K562 (cell line): ENCODE data around the gene ANK3. TPM values are rescaled to one million over a fixed set of nuclear protein-coding genes. Genes with fewer than 3 reads are reported as not detected.
A peak's percentile ranks its signal among the peaks of the same experiment; 100 is the strongest.

Experiments
- ATAC-seq: fragments of 200-7000 bp; cut with Tn5 transposase; 3 replicates; pipeline ENCODE4 v1.9.1; 2020; ENCODE audit warnings: moderate library complexity
- BruUV-seq: library from RNA; stranded (reverse); fragments of 400-500 nt; replicated peaks from 2 replicates; lab custom pipeline; 2021; lab: Mats Ljungman, UMichigan
- CTCF ChIA-PET: fragments of 300-600 bp; formaldehyde crosslinking; extraction: SDS; loops from one replicate; lab custom pipeline; 2021; ENCODE audit warnings: low intra/inter-chr PET ratio; lab: Yijun Ruan, JAX
- POLR2A ChIA-PET: fragments of 300-600, 350-650 bp; sonication (Branson Sonifier 250); formaldehyde crosslinking; extraction: SDS; loops from one replicate; lab custom pipeline; 2021; ENCODE audit warnings: antibody characterized with exemption, inconsistent platforms; lab: Yijun Ruan, JAX
- DNase-seq, 4 experiments: peaks; one replicate each; pipeline versions ENCODE4 v3.0.0 to v3.0.0-alpha.2; 2011 to 2018; ENCODE audit warnings: low spot score in 3 of 4, mixed read lengths in 3 of 4; ENCODE audit errors: extremely low read depth in 1 of 4
- FAIRE-seq: peaks from 2 replicates; lab custom pipeline; 2011; peaks lifted over from hg19 to GRCh38; lab: Jason Lieb, UNC
- H2AFZ ChIP-seq: 2 replicates; pipeline ENCODE4 v1.6.0; 2011; ENCODE audit warnings: low read depth, low read length, control low read depth, inconsistent platforms
- H3K27ac ChIP-seq: fragments of 200-600 bp; 3 replicates; pipeline ENCODE4 v1.8.0; 2011; ENCODE audit warnings: low read depth, mild to moderate bottlenecking, control low read depth, inconsistent platforms, low read length, moderate library complexity, mixed read lengths; ENCODE audit errors: extremely low read depth
- H3K27me3 ChIP-seq, 2 experiments: fragments of 300-600 bp in 1 of 2; 2 replicates in 1 of 2; 3 replicates in 1 of 2; pipeline versions ENCODE4 v1.6.0 to v1.8.0; 2011; ENCODE audit warnings: inconsistent platforms in 2 of 2, low read length in 2 of 2, mild to moderate bottlenecking in 1 of 2, mixed read lengths in 1 of 2, moderate library complexity in 1 of 2; ENCODE audit not compliant: control insufficient read depth in 2 of 2, insufficient read depth in 2 of 2
- H3K36me3 ChIP-seq: fragments of 300-600 bp; 3 replicates; pipeline ENCODE4 v1.8.0; 2011; ENCODE audit warnings: mild to moderate bottlenecking, low read length, inconsistent platforms; ENCODE audit not compliant: control insufficient read depth, insufficient read depth
- H3K4me1 ChIP-seq, 2 experiments: fragments of 200-600 bp in 1 of 2; replicated peaks in 1 of 2; 2 replicates in 1 of 2; 3 replicates in 1 of 2; pipeline versions ENCODE4 v1.5.1 to v1.8.0; 2011; ENCODE audit warnings: inconsistent platforms in 2 of 2, low read length in 2 of 2, mild to moderate bottlenecking in 1 of 2, mixed read lengths in 1 of 2, moderate library complexity in 1 of 2; ENCODE audit not compliant: control insufficient read depth in 2 of 2, insufficient read depth in 2 of 2
- H3K4me2 ChIP-seq: 2 replicates; pipeline ENCODE4 v1.6.1; 2011; ENCODE audit warnings: low read length, control low read depth, inconsistent platforms, mixed read lengths; ENCODE audit not compliant: insufficient read depth
- H3K4me3 ChIP-seq: fragments of 200-600 bp; sonication (generic), shearing (Covaris generic); 2 replicates; pipeline ENCODE4 v1.5.1; 2016; ENCODE audit warnings: control low read depth, inconsistent platforms
- H3K79me2 ChIP-seq: fragments of 200-600 bp; 3 replicates; pipeline ENCODE4 v1.8.0; 2011; ENCODE audit warnings: low read length, inconsistent platforms; ENCODE audit not compliant: control insufficient read depth, insufficient read depth
- H3K9ac ChIP-seq, 2 experiments: 2 replicates each; pipeline versions ENCODE4 v1.6.0 to v1.6.1; 2011; ENCODE audit warnings: low read depth in 2 of 2, low read length in 2 of 2, control low read depth in 1 of 2, inconsistent platforms in 1 of 2, mild to moderate bottlenecking in 1 of 2, mixed read lengths in 1 of 2; ENCODE audit not compliant: insufficient read depth in 1 of 2
- H3K9me1 ChIP-seq: one replicate; pipeline ENCODE4 v1.6.0; 2011; ENCODE audit warnings: inconsistent platforms, mild to moderate bottlenecking, low read length, moderate library complexity; ENCODE audit not compliant: control insufficient read depth, insufficient read depth
- H3K9me3 ChIP-seq: replicated peaks from 2 replicates; pipeline ENCODE4 v1.5.1; 2011; ENCODE audit warnings: low read depth, low read length, inconsistent platforms; ENCODE audit not compliant: control insufficient read depth, insufficient read depth
- H4K20me1 ChIP-seq: replicated peaks from 2 replicates; pipeline ENCODE4 v1.6.1; 2011; ENCODE audit warnings: low read length, inconsistent platforms, mixed read lengths; ENCODE audit not compliant: control insufficient read depth, insufficient read depth
- ETV1 ChIP-seq: fragments of 450-650 bp; conservative IDR thresholded peaks from 2 replicates; pipeline ENCODE4 v1.6.1; 2016; ENCODE audit warnings: missing genetic modification characterization, control low read depth, low read depth, missing compliant biosample characterization
- FOXP4 ChIP-seq: sonication (generic); formaldehyde crosslinking; IDR thresholded peaks from 2 replicates; pipeline ENCODE4 v1.8.0; 2022; ENCODE audit warnings: mild to moderate bottlenecking, missing genetic modification reagents, borderline replicate concordance
- HSF4 ChIP-seq: fragments of 250-450 bp; sonication (Bioruptor Pico); IDR thresholded peaks from 2 replicates; pipeline ENCODE4 v2.1.2; 2022; ENCODE audit warnings: mild to moderate bottlenecking, moderate library complexity, borderline replicate concordance
- MTA3 ChIP-seq: fragments of 450-650 bp; formaldehyde crosslinking; IDR thresholded peaks from 2 replicates; pipeline ENCODE4 v1.6.1; 2017; ENCODE audit warnings: mild to moderate bottlenecking, borderline replicate concordance
- MXD1 ChIP-seq: fragments of 250-450 bp; sonication (Bioruptor Pico); IDR thresholded peaks from 2 replicates; pipeline ENCODE4 v1.8.0; 2021; ENCODE audit warnings: borderline replicate concordance, mild to moderate bottlenecking, moderate library complexity; ENCODE audit not compliant: poor library complexity, severe bottlenecking
- NFYB ChIP-seq: IDR thresholded peaks from 2 replicates; pipeline ENCODE4 v1.6.1; 2011; ENCODE audit warnings: mild to moderate bottlenecking, moderate library complexity; ENCODE audit not compliant: insufficient read length; ENCODE audit errors: extremely low read depth
- NR2C1 ChIP-seq, 2 experiments: fragments of 450-650 bp; IDR thresholded peaks; 2 replicates each; pipeline ENCODE4 v1.6.1; 2017; ENCODE audit warnings: mild to moderate bottlenecking in 2 of 2, antibody characterized with exemption in 1 of 2, inconsistent platforms in 1 of 2, missing compliant biosample characterization in 1 of 2, missing genetic modification characterization in 1 of 2
- RFX1 ChIP-seq: fragments of 450-650 bp; IDR thresholded peaks from 2 replicates; pipeline ENCODE4 v1.6.1; 2016; ENCODE audit warnings: mild to moderate bottlenecking, moderate library complexity
- SMARCB1 ChIP-seq: IDR thresholded peaks from 2 replicates; pipeline ENCODE4 v1.6.1; 2011; ENCODE audit warnings: improper control_type of control experiment, low read depth; ENCODE audit not compliant: insufficient read length
- TRIM24 ChIP-seq, 2 experiments: fragments of 450-650 bp; IDR thresholded peaks; 2 replicates each; pipeline ENCODE4 v1.6.1; 2016
- USF1 ChIP-seq: sonication (generic); formaldehyde crosslinking; IDR thresholded peaks from 2 replicates; pipeline ENCODE4 v1.9.0; 2022; ENCODE audit warnings: mild to moderate bottlenecking, missing genetic modification reagents
- ZNF77 ChIP-seq: fragments of 250-450 bp; sonication (Bioruptor Pico); IDR thresholded peaks from 2 replicates; pipeline ENCODE4 v1.5.0; 2020
- WGBS: fragments of 100-300 bp; shearing (Covaris generic); methylation state at CpG from one replicate; pipeline ENCODE4 v1.1.6; 2016; ENCODE audit warnings: low coverage, mixed read lengths; ENCODE audit not compliant: insufficient coverage; ENCODE audit errors: missing lambda C conversion rate; 5-methylcytosine and 5-hydroxymethylcytosine counted together
- in situ Hi-C: fragments of 300-500 bp; cut with MboI; formaldehyde crosslinking; loops from 4 replicates; pipeline ENCODE4 v1.15.0; 2018; ENCODE audit warnings: inconsistent platforms, mixed read lengths
- intact Hi-C: fragments of 100-400 bp; cut with micrococcal nuclease; formaldehyde crosslinking; loops from 2 replicates; pipeline ENCODE4 v1.14.2; 2022
- polyA plus RNA-seq, 8 experiments: library from polyadenylated mRNA; depleted of rRNA in 4 of 8; stranded (reverse) in 5 of 8; unstranded in 3 of 8; fragments of >200 nt; fragmentation: Nextera tagmentation in 2 of 8; fragmentation: Illumina TruSeq in 1 of 8; extraction: Ambion mirVana in 2 of 8; extraction: Trizol in 1 of 8; gene quantifications; 2 replicates each; pipeline versions ENCODE4 v1.2.1 to v1.2.3, GENCODE V29; 2011 to 2014; ENCODE audit warnings: inconsistent platforms in 1 of 8, missing spikeins in 1 of 8
- total RNA-seq, 7 experiments: library from RNA; depleted of rRNA in 6 of 7; stranded (reverse); fragments of >200 nt in 6 of 7; fragmentation: Illumina TruSeq in 2 of 7; extraction: Trizol in 2 of 7; gene quantifications; 2 replicates each; pipeline versions ENCODE4 v1.2.1 to v1.2.3, GENCODE V29; 2011 to 2021; ENCODE audit warnings: low replicate concordance in 1 of 7
- TF ChIP-seq, protein P1 (sequence below): fragments of 450-650 bp; IDR thresholded peaks from 2 replicates; pipeline ENCODE4 v1.7.1; 2018; ENCODE audit warnings: mild to moderate bottlenecking, low read depth; ENCODE audit not compliant: partially characterized antibody

ANK3 gene
- total and polyA plus RNA-seq, 9 of the 15 experiments (the other 6 are each of a cell fraction or from before 2014, with no cell fraction given), result 10.0 to 32.3 (median 17.9) TPM

DNA sequence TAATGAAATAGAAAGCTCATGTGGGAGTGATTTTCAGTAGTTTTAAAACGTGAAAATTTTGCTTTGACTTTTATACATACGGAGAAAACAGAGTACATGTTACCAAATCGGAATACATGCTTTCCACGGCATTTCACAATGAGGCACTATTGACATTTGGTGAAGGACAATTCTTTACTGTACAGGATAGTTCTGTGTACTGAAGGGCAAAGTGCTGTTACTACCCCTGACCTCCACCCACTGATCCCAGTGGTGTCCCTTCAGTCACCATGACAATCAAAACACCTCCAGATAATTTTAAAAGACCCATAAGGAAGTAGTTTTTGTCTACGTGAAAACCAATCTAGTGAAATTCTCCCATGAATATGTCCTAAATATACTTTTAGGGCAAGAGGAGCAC, 33.1 kb upstream of the ANK3 start (continued):
- TF ChIP-seq RFX1 (peak; percentile 27; the same call in 1 of the 2 replicates), MXD1 (CRISPR knock-in tag) (no peak), TRIM24 (IDR thresholded peaks at IDR 0.05) (no peak), USF1 (CRISPR knock-in tag) (no peak)

DNA sequence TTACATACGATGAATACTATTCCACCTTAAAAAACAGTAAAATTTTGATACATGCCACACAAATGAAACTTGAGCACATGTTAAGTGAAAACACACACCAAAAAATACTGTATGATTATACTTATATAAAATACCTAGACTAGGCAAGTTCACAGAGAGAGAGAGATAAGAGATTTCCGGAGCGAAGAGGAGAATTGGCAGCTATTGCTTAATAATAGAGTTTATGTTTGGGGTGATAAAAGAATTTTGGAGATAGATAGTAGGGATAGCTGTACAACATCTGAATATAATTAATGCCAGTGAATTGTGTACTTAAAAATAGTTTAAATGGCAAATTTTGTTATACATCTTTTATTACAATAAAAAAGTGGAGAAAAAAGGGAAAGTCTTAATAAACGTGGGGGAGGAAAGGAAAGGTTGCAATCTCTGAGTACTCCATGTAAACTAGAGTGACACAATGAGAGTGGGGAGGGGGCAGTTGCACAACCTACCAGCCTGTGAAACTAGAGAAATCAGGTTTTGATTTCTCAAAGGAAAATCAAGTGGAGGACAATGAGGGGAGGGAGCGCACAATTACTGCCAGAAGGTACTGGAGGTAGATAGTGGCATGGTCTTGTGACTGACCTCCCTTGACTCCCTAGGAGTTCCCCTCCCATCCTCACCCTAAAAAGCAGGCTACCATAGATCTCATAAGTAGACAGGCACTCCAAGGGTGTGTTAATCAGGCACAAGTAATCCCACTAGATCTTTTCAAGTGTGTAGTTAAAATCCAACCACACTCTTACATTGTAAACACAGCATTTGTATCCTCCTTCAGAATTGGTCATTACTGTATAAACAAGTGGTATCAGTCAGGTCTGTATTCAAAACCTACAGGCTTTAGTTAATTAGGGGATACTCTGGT, 31.6 kb upstream of the ANK3 start:
- H3K9me3 ChIP-seq, result no peaks in the 10 kb centered on the region
- no peaks in the 10 kb centered on the region for H3K9me1 ChIP-seq
- H3K4me2 ChIP-seq, result no peak overlapping the region
- peaks cover 0 to 14% of the 10 kb centered on the region in 2 experiments; a peak in 2 of 5 replicates for H3K4me1 ChIP-seq
- WGBS, result 36% methylated on average over 5 of the region's 5 CpGs
- H2AFZ ChIP-seq, result no peak overlapping the region
- FAIRE-seq (no peak), ATAC-seq (no peak), DNase-seq (no peak)
- H3K4me3 ChIP-seq, result no peak overlapping the region
- ChIA-PET POLR2A (no interaction called here), CTCF (interaction anchor here (0.6 kb wide), 1 partner anchor 480 kb away, joined by 3 read pairs; no protein-coding TSS in a partner anchor)
- H3K27me3 ChIP-seq, result no peaks in the 10 kb centered on the region
- H3K79me2 ChIP-seq, result no peaks in the 10 kb centered on the region
- BruUV-seq, result no TSS peak
- in situ Hi-C loops (no loop called here), intact Hi-C loops (no loop called here)
- no peaks in the 10 kb centered on the region for H3K36me3 ChIP-seq
- no peak overlapping the region for H3K9ac ChIP-seq
- no peaks in the 10 kb centered on the region for H4K20me1 ChIP-seq
- H3K27ac ChIP-seq, result no peak overlapping the region
- TF ChIP-seq ETV1 (tag), result peak; percentile 29; the same call in 1 of the 2 replicates
- no peak for TF ChIP-seq ZNF77 (CRISPR knock-in tag)
- no peak for TF ChIP-seq NR2C1 (IDR thresholded peaks at IDR 0.05)
- no peak for TF ChIP-seq NR2C1 (tag; IDR thresholded peaks at IDR 0.05)
- no peak for TF ChIP-seq SMARCB1
- TF ChIP-seq, protein P1, sequence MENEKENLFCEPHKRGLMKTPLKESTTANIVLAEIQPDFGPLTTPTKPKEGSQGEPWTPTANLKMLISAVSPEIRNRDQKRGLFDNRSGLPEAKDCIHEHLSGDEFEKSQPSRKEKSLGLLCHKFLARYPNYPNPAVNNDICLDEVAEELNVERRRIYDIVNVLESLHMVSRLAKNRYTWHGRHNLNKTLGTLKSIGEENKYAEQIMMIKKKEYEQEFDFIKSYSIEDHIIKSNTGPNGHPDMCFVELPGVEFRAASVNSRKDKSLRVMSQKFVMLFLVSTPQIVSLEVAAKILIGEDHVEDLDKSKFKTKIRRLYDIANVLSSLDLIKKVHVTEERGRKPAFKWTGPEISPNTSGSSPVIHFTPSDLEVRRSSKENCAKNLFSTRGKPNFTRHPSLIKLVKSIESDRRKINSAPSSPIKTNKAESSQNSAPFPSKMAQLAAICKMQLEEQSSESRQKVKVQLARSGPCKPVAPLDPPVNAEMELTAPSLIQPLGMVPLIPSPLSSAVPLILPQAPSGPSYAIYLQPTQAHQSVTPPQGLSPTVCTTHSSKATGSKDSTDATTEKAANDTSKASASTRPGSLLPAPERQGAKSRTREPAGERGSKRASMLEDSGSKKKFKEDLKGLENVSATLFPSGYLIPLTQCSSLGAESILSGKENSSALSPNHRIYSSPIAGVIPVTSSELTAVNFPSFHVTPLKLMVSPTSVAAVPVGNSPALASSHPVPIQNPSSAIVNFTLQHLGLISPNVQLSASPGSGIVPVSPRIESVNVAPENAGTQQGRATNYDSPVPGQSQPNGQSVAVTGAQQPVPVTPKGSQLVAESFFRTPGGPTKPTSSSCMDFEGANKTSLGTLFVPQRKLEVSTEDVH, result no peak
- no peak for TF ChIP-seq MTA3
- no peak for TF ChIP-seq FOXP4 (CRISPR knock-in tag)
- TF ChIP-seq HSF4 (CRISPR knock-in tag), result no peak
- no peak for TF ChIP-seq NFYB
